Left ventricle myocardium inferior (tissue), 1 donor: ENCODE measurements around the gene PAX4. TPM values are rescaled to one million over a fixed set of nuclear protein-coding genes. Genes with fewer than 3 reads are reported as not detected.

ENCODE experiments used
- DNase-seq: peaks from one replicate; pipeline ENCODE4 v3.0.0-alpha.2; 2020
- H3K27ac ChIP-seq: fragments of 200-600 bp; replicated peaks from 2 replicates; pipeline ENCODE4 v1.8.0; 2021
- H3K27me3 ChIP-seq: fragments of 200-600 bp; 2 replicates; pipeline ENCODE4 v1.8.0; 2021; ENCODE audit warnings: low read depth
- H3K36me3 ChIP-seq: fragments of 200-600 bp; 2 replicates; pipeline ENCODE4 v1.8.0; 2021
- H3K4me1 ChIP-seq: fragments of 200-600 bp; 2 replicates; pipeline ENCODE4 v1.8.0; 2021
- H3K4me3 ChIP-seq: fragments of 200-600 bp; 2 replicates; pipeline ENCODE4 v1.8.0; 2021; ENCODE audit warnings: mild to moderate bottlenecking, moderate library complexity
- H3K9me3 ChIP-seq: fragments of 200-600 bp; replicated peaks from 2 replicates; pipeline ENCODE4 v1.8.0; 2021
- CTCF ChIP-seq: fragments of 200-600 bp; IDR thresholded peaks from 2 replicates; pipeline ENCODE4 v1.8.0; 2021; ENCODE audit warnings: antibody characterized with exemption, mild to moderate bottlenecking, borderline replicate concordance
- intact Hi-C: fragments of 100-400 bp; cut with micrococcal nuclease; formaldehyde crosslinking; loops from one replicate; pipeline ENCODE4 v1.11.0; 2022
- total RNA-seq: library from RNA; stranded (reverse); fragmentation: NEBNext Ultra II Directional; extraction: Animal tissue kit (Norgen Biotek cat#: 25700); gene quantifications from one replicate; pipeline ENCODE4 v1.2.1, GENCODE V29; 2021
- donor health status: DM: no; HTN: yes; CAD: no; lungs with severe emphysema.

PAX4 gene
- total RNA-seq, 1 donor from 2014 or later = not detected

DNA sequence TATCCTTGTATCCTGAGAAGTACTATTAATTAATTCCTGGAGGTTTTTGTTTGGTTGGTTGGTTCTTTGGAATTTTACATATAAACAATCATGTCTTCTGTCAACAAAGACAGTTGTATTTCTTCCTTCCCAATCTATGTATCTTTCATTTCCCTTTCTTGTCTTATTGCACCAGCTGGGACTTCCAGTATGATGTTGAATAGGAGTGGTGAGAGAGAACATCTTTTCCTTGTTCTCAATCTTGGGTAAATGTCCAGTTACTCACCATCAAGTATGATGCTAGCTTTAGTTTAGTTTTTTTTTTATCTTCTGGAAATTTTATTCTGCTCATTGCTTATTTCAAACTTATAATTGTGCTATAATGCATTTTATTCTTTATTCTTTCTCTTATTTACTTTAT is 7.4 kb upstream of the PAX4 start:
- Histone ChIP-seq H3K4me1 (no peaks in the 10 kb centered on the region), H3K27ac (no peak overlapping the region), H3K36me3 (no peaks in the 10 kb centered on the region), H3K9me3 (no peaks in the 10 kb centered on the region), H3K4me3 (no peak overlapping the region), H3K27me3 (peaks cover 42% of the 10 kb centered on the region)
- intact Hi-C loops = no loop called here
- TF ChIP-seq CTCF = no peak
- DNase-seq = no peak

- no peak overlapping the region for H3K27ac ChIP-seq
- peaks cover 86% of the 10 kb centered on the region for H3K27me3 ChIP-seq
- H3K9me3 ChIP-seq = no peaks in the 10 kb centered on the region
- DNase-seq = no peak
- intact Hi-C loops = no loop called here
- no peaks in the 10 kb centered on the region for H3K4me1 ChIP-seq
- no peak for TF ChIP-seq CTCF
- H3K4me3 ChIP-seq = no peak overlapping the region
- no peaks in the 10 kb centered on the region for H3K36me3 ChIP-seq
Measured at GRCh38 chr7:127620406-127621233, 2.7 kb upstream of the PAX4 start.

GRCh38 chr7:127619681-127620405 is 1.9 kb upstream of the PAX4 start:
- no peak for DNase-seq
- peaks cover 94% of the 10 kb centered on the region for H3K27me3 ChIP-seq

DNA sequence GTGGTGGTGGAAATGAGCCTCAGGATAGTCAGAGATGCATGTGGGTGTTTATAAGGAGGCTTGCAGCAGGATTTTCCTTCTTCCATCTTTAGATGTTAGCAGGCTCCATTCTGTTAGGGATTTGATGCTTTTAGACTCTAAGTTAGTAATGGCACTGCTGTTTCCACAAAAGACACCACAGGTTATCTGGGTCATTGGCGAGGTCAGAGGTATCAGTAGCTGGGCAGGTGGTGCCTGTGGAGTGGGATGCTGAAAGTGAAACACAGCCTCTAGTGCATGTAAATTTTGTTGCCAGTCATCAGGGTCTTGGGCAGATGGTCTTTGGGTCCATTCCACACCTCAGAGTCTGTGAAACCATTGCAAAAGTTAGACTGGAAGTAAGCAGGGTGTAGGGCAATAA is 833 bp upstream of the PAX4 start:
- Histone ChIP-seq H3K36me3 (no peaks in the 10 kb centered on the region), H3K27ac (no peak overlapping the region), H3K27me3 (peaks cover 99% of the 10 kb centered on the region), H3K9me3 (no peaks in the 10 kb centered on the region), H3K4me3 (no peak overlapping the region), H3K4me1 (no peaks in the 10 kb centered on the region)
- intact Hi-C loops = no loop called here
- TF ChIP-seq CTCF = no peak
- DNase-seq = no peak

More at GRCh38 chr7:127619681-127620405, 1.9 kb upstream of the PAX4 start:
- Histone ChIP-seq H3K9me3 (no peaks in the 10 kb centered on the region), H3K27ac (no peak overlapping the region), H3K36me3 (no peaks in the 10 kb centered on the region), H3K4me1 (no peaks in the 10 kb centered on the region), H3K4me3 (no peak overlapping the region)
- intact Hi-C loops = no loop called here
- no peak for TF ChIP-seq CTCF

DNA sequence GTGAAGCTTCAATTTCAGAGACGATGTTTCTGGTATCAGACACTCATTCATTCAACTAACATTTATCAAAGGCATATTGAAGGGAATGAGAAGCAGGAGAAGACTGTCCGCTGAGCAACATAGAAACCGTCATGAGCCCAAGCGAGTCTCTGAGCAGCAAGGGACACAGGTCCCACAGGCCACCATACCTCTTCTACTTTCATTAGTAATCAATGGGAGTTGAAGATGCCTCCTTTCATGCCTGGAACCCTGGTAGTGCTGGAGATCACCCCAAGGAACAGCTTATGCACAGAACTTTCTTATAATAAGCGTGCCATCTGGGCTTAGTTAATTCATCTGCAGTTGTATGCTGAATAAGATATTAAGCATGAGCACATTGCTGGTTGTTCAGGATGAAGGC is 1.2 kb downstream of the PAX4 start:
- Histone ChIP-seq H3K27ac (no peak overlapping the region), H3K4me1 (no peaks in the 10 kb centered on the region), H3K36me3 (no peaks in the 10 kb centered on the region), H3K27me3 (peaks cover 87% of the 10 kb centered on the region), H3K4me3 (no peak overlapping the region), H3K9me3 (no peaks in the 10 kb centered on the region)
- intact Hi-C loops = no loop called here
- TF ChIP-seq CTCF = no peak
- no peak for DNase-seq
